ENCODE data around the gene SNX32. TPM values are rescaled to one million over a fixed set of nuclear protein-coding genes. Genes with fewer than 3 reads are reported as not detected.

SNX32 gene
- polyA plus RNA-seq, 1 donor, result 1.6 TPM

Other genes starting within 250 kb of the SNX32 start
- 1.8 TPM for gene KCNK7, start 238.2 kb upstream of the SNX32 start, polyA plus RNA-seq (ENCODE audit: insufficient read length)
- 33.6 TPM for gene MAP3K11, start 219.7 kb upstream of the SNX32 start, polyA plus RNA-seq (ENCODE audit: insufficient read length)
- 21.7 TPM for gene PCNX3, start 218.2 kb upstream of the SNX32 start, polyA plus RNA-seq (ENCODE audit: insufficient read length)
- 41.7 TPM for gene SIPA1, start 195.9 kb upstream of the SNX32 start, polyA plus RNA-seq (ENCODE audit: insufficient read length)
- gene RELA, start 171.0 kb upstream of the SNX32 start, polyA plus RNA-seq (ENCODE audit: insufficient read length), result 50.6 TPM
- 39.2 TPM for gene KAT5, start 121.7 kb upstream of the SNX32 start, polyA plus RNA-seq (ENCODE audit: insufficient read length)
- 25.7 TPM for gene RNASEH2C, start 113.2 kb upstream of the SNX32 start, polyA plus RNA-seq (ENCODE audit: insufficient read length)
- 2.1 TPM for gene AP5B1, start 53.0 kb upstream of the SNX32 start, polyA plus RNA-seq (ENCODE audit: insufficient read length)
- not detected for gene OVOL1, start 46.9 kb upstream of the SNX32 start, polyA plus RNA-seq (ENCODE audit: insufficient read length)
- 626 TPM for gene CFL1, start 24.2 kb downstream of the SNX32 start, polyA plus RNA-seq (ENCODE audit: insufficient read length)
- gene MUS81, start 26.5 kb downstream of the SNX32 start, polyA plus RNA-seq (ENCODE audit: insufficient read length), result 52.3 TPM
- 87.9 TPM for gene EFEMP2, start 38.8 kb downstream of the SNX32 start, polyA plus RNA-seq (ENCODE audit: insufficient read length)
- 0.81 TPM for gene CTSW, start 45.9 kb downstream of the SNX32 start, polyA plus RNA-seq (ENCODE audit: insufficient read length)
- gene FIBP, start 54.5 kb downstream of the SNX32 start, polyA plus RNA-seq (ENCODE audit: insufficient read length), result 59.8 TPM
- gene CCDC85B, start 56.7 kb downstream of the SNX32 start, polyA plus RNA-seq (ENCODE audit: insufficient read length), result 22.2 TPM
- gene FOSL1, start 66.4 kb downstream of the SNX32 start, polyA plus RNA-seq (ENCODE audit: insufficient read length), result 0.54 TPM
- gene C11orf68, start 85.1 kb downstream of the SNX32 start, polyA plus RNA-seq (ENCODE audit: insufficient read length), result 36.2 TPM
- gene DRAP1, start 85.5 kb downstream of the SNX32 start, polyA plus RNA-seq (ENCODE audit: insufficient read length), result 82.7 TPM
- 0.32 TPM for gene TSGA10IP, start 111.5 kb downstream of the SNX32 start, polyA plus RNA-seq (ENCODE audit: insufficient read length)
- gene SART1, start 127.8 kb downstream of the SNX32 start, polyA plus RNA-seq (ENCODE audit: insufficient read length), result 46.2 TPM
- gene EIF1AD, start 168.2 kb downstream of the SNX32 start, polyA plus RNA-seq (ENCODE audit: insufficient read length), result 17.6 TPM
- gene BANF1, start 168.5 kb downstream of the SNX32 start, polyA plus RNA-seq (ENCODE audit: insufficient read length), result 217 TPM
- not detected for gene CST6, start 178.0 kb downstream of the SNX32 start, polyA plus RNA-seq (ENCODE audit: insufficient read length)
- 0.12 TPM for gene CATSPER1, start 192.5 kb downstream of the SNX32 start, polyA plus RNA-seq (ENCODE audit: insufficient read length)
- 0.34 TPM for gene GAL3ST3, start 215.2 kb downstream of the SNX32 start, polyA plus RNA-seq (ENCODE audit: insufficient read length)
- 128 TPM for gene SF3B2, start 218.4 kb downstream of the SNX32 start, polyA plus RNA-seq (ENCODE audit: insufficient read length)
- 37.1 TPM for gene PACS1, start 236.3 kb downstream of the SNX32 start, polyA plus RNA-seq (ENCODE audit: insufficient read length)

Measured in hindlimb muscle (tissue), 1 donor.